Osteoblast (primary cell): Measurements from ENCODE around the gene CNGA2. TPM values are rescaled to one million over a fixed set of nuclear protein-coding genes. Genes with fewer than 3 reads are reported as not detected.

Experiments
- DNase-seq: peaks from one replicate; pipeline ENCODE4 v3.0.0; 2011; ENCODE audit warnings: low spot score, mixed read lengths; ENCODE audit not compliant: insufficient read length; ENCODE audit errors: missing footprints
- H2AFZ ChIP-seq: 2 replicates; pipeline ENCODE4 v1.6.0; 2011; ENCODE audit warnings: mild to moderate bottlenecking, low read length
- H3K27ac ChIP-seq: 2 replicates; pipeline ENCODE4 v1.5.1; 2011; ENCODE audit warnings: mild to moderate bottlenecking, low read depth, low read length, moderate library complexity
- H3K27me3 ChIP-seq: 2 replicates; pipeline ENCODE4 v1.6.0; 2012; ENCODE audit warnings: mild to moderate bottlenecking, control low read depth, inconsistent platforms, low read length, moderate library complexity; ENCODE audit not compliant: insufficient read depth
- H3K36me3 ChIP-seq: 2 replicates; pipeline ENCODE4 v1.5.1; 2011; ENCODE audit warnings: mild to moderate bottlenecking, low read length, control low read depth, moderate library complexity; ENCODE audit not compliant: insufficient read depth
- H3K4me1 ChIP-seq: 2 replicates; pipeline ENCODE4 v1.5.1; 2011; ENCODE audit warnings: mild to moderate bottlenecking, low read length, control low read depth, moderate library complexity; ENCODE audit not compliant: insufficient read depth
- H3K4me2 ChIP-seq: 2 replicates; pipeline ENCODE4 v1.6.0; 2011; ENCODE audit warnings: mild to moderate bottlenecking, low read length; ENCODE audit not compliant: insufficient read depth
- H3K4me3 ChIP-seq: fragments of 200-600 bp; sonication (generic); 3 replicates; pipeline ENCODE4 v1.5.1; 2012; ENCODE audit warnings: mild to moderate bottlenecking, low read length, inconsistent platforms; ENCODE audit not compliant: insufficient read depth
- H3K79me2 ChIP-seq: 2 replicates; pipeline ENCODE4 v1.6.0; 2012; ENCODE audit warnings: mild to moderate bottlenecking, low read length, control low read depth, inconsistent platforms; ENCODE audit not compliant: insufficient read depth
- H3K9me3 ChIP-seq: 2 replicates; pipeline ENCODE4 v1.5.1; 2011; ENCODE audit warnings: low read depth, low read length, control low read depth
- H4K20me1 ChIP-seq: 2 replicates; pipeline ENCODE4 v1.6.0; 2012; ENCODE audit warnings: mild to moderate bottlenecking, low read length, control low read depth; ENCODE audit not compliant: insufficient read depth
- CTCF ChIP-seq: IDR thresholded peaks from 2 replicates; pipeline ENCODE4 v1.5.1; 2011; ENCODE audit warnings: mild to moderate bottlenecking, low read depth, low read length, moderate library complexity; ENCODE audit errors: extremely low read depth
- total RNA-seq: library from RNA; depleted of rRNA; stranded (reverse); fragments of >200 nt; gene quantifications from 2 replicates; pipeline ENCODE4 v1.2.3, GENCODE V29; 2012

CNGA2 gene
- total RNA-seq, 1 donor: not detected

- TF ChIP-seq CTCF: no peak
- Histone ChIP-seq H3K36me3 (no peaks in the 10 kb centered on the region), H3K4me3 (no peak overlapping the region), H4K20me1 (no peaks in the 10 kb centered on the region), H3K4me2 (no peak overlapping the region), H3K4me1 (no peaks in the 10 kb centered on the region), H3K27me3 (no peaks in the 10 kb centered on the region), H2AFZ (no peak overlapping the region), H3K79me2 (no peaks in the 10 kb centered on the region), H3K9me3 (no peaks in the 10 kb centered on the region), H3K27ac (no peak overlapping the region)
- DNase-seq: no peak
Observed at GRCh38 chrX:151762802-151763201, 28.3 kb downstream of the CNGA2 start.

- H3K4me2 ChIP-seq: no peak overlapping the region
Observed at GRCh38 chrX:151763711-151764110, 29.2 kb downstream of the CNGA2 start.

GRCh38 chrX:151765026-151765425 is 30.5 kb downstream of the CNGA2 start:
- H3K9me3 ChIP-seq: no peaks in the 10 kb centered on the region
- H3K27me3 ChIP-seq: no peaks in the 10 kb centered on the region
- H3K36me3 ChIP-seq: no peaks in the 10 kb centered on the region
- no peak for DNase-seq
- no peak overlapping the region for H3K27ac ChIP-seq
- H2AFZ ChIP-seq: no peak overlapping the region
- H3K4me2 ChIP-seq: no peak overlapping the region
- no peaks in the 10 kb centered on the region for H3K4me1 ChIP-seq
- H4K20me1 ChIP-seq: no peaks in the 10 kb centered on the region
- TF ChIP-seq CTCF: no peak
- H3K79me2 ChIP-seq: no peaks in the 10 kb centered on the region
- H3K4me3 ChIP-seq: no peak overlapping the region

More at GRCh38 chrX:151763711-151764110, 29.2 kb downstream of the CNGA2 start:
- no peaks in the 10 kb centered on the region for H3K9me3 ChIP-seq
- no peaks in the 10 kb centered on the region for H3K79me2 ChIP-seq
- no peak overlapping the region for H3K4me3 ChIP-seq
- H2AFZ ChIP-seq: no peak overlapping the region
- no peak for DNase-seq
- H3K27me3 ChIP-seq: no peaks in the 10 kb centered on the region
- H3K27ac ChIP-seq: no peak overlapping the region
- H4K20me1 ChIP-seq: no peaks in the 10 kb centered on the region
- no peaks in the 10 kb centered on the region for H3K4me1 ChIP-seq
- TF ChIP-seq CTCF: no peak
- no peaks in the 10 kb centered on the region for H3K36me3 ChIP-seq

- no peaks in the 10 kb centered on the region for H3K36me3 ChIP-seq
- H2AFZ ChIP-seq: no peak overlapping the region
- no peak for TF ChIP-seq CTCF
- H3K9me3 ChIP-seq: no peaks in the 10 kb centered on the region
- H3K4me3 ChIP-seq: no peak overlapping the region
- no peaks in the 10 kb centered on the region for H3K79me2 ChIP-seq
- H3K27ac ChIP-seq: no peak overlapping the region
- no peak overlapping the region for H3K4me2 ChIP-seq
- H3K4me1 ChIP-seq: no peaks in the 10 kb centered on the region
- DNase-seq: no peak
- peaks cover 10% of the 10 kb centered on the region for H3K27me3 ChIP-seq
- H4K20me1 ChIP-seq: no peaks in the 10 kb centered on the region
Observed at GRCh38 chrX:151771726-151772125, 37.2 kb downstream of the CNGA2 start.
